B cell (primary cell): ENCODE measurements around the gene SNAPIN. TPM values are rescaled to one million over a fixed set of nuclear protein-coding genes. Genes with fewer than 3 reads are reported as not detected.
A peak's percentile ranks its signal among the peaks of the same experiment; 100 is the strongest.

Source experiments
- ATAC-seq: fragments of 200-7000 bp; cut with Tn5 transposase; one replicate; pipeline ENCODE4 v1.10.0; 2021; ENCODE audit warnings: low read depth, mild to moderate bottlenecking, moderate number of reproducible peaks, moderate library complexity
- CTCF ChIA-PET: fragments of 350-600 bp; sonication (Branson Sonifier 250); formaldehyde crosslinking; loops from one replicate; lab custom pipeline; 2021; ENCODE audit warnings: antibody characterized with exemption, inconsistent platforms; lab: Charles Lee
- POLR2A ChIA-PET: fragments of 350-600 bp; sonication (Branson Sonifier 250); formaldehyde crosslinking; loops from one replicate; lab custom pipeline; 2021; ENCODE audit warnings: antibody characterized with exemption; lab: Charles Lee
- DNase-seq: peaks from one replicate; pipeline ENCODE4 v3.0.0; 2013
- H2AFZ ChIP-seq: 2 replicates; pipeline ENCODE4 v1.6.1; 2012; ENCODE audit warnings: mild to moderate bottlenecking, low read depth, low read length; ENCODE audit not compliant: insufficient read depth, poor library complexity, severe bottlenecking
- H3K27ac ChIP-seq, 2 donors: 1 replicate in 1 of 2; 2 replicates in 1 of 2; pipeline ENCODE4 v1.5.1; 2012 to 2013; ENCODE audit warnings: low read length in 2 of 2, mild to moderate bottlenecking in 2 of 2, moderate library complexity in 1 of 2
- H3K27me3 ChIP-seq, 4 experiments: fragments of 200-600 bp in 1 of 4; sonication (generic) in 1 of 4; replicated peaks in 1 of 4; 1 replicate in 2 of 4; 2 replicates in 2 of 4; pipeline versions ENCODE4 v1.6.1 to v1.7.0; 2013 to 2016; ENCODE audit warnings: low read length in 3 of 4, mild to moderate bottlenecking in 2 of 4, mixed read lengths in 1 of 4, moderate library complexity in 1 of 4; ENCODE audit not compliant: insufficient read depth in 4 of 4, control insufficient read depth in 3 of 4; ENCODE audit errors: control extremely low read depth in 1 of 4
- H3K36me3 ChIP-seq, 2 experiments: replicated peaks in 1 of 2; 1 replicate in 1 of 2; 2 replicates in 1 of 2; pipeline versions ENCODE4 v1.6.1 to v1.7.1; 2013; ENCODE audit warnings: low read length in 1 of 2; ENCODE audit not compliant: insufficient read depth in 2 of 2, control insufficient read depth in 1 of 2; ENCODE audit errors: control extremely low read depth in 1 of 2, extremely low read depth in 1 of 2
- H3K4me1 ChIP-seq, 2 donors: fragments of 200-600 bp in 1 of 2; sonication (generic) in 1 of 2; 1 replicate in 1 of 2; 2 replicates in 1 of 2; pipeline versions ENCODE4 v1.5.1 to v1.6.1; 2013 to 2017; ENCODE audit warnings: low read length in 2 of 2; ENCODE audit not compliant: control insufficient read depth in 2 of 2, insufficient read depth in 2 of 2
- H3K4me2 ChIP-seq: replicated peaks from 2 replicates; pipeline ENCODE3; 2012; ENCODE audit warnings: mild to moderate bottlenecking, low read depth, low read length; ENCODE audit not compliant: poor library complexity, severe bottlenecking
- H3K4me3 ChIP-seq, 5 experiments: fragments of 200-600 bp in 1 of 5; sonication (generic) in 1 of 5; 1 replicate in 3 of 5; 2 replicates in 2 of 5; pipeline versions ENCODE4 v1.5.1 to v1.7.0; 2011 to 2016; ENCODE audit warnings: low read length in 4 of 5, mild to moderate bottlenecking in 4 of 5, low read depth in 2 of 5, control low read depth in 1 of 5, moderate library complexity in 1 of 5; ENCODE audit not compliant: insufficient read depth in 1 of 5; ENCODE audit errors: control extremely low read depth in 1 of 5, extremely low read depth in 1 of 5
- H3K79me2 ChIP-seq: fragments of 200-600 bp; sonication (generic); one replicate; pipeline ENCODE4 v1.6.0; 2016; ENCODE audit warnings: low read length; ENCODE audit not compliant: control insufficient read depth, insufficient read depth
- H3K9ac ChIP-seq: fragments of 200-600 bp; sonication (generic); 2 replicates; pipeline ENCODE4 v1.6.1; 2017; ENCODE audit warnings: mild to moderate bottlenecking, low read length, moderate library complexity
- H3K9me3 ChIP-seq, 3 donors: one replicate each; pipeline versions ENCODE4 v1.6.1 to v1.7.1; 2013; ENCODE audit warnings: low read length in 2 of 3; ENCODE audit not compliant: control insufficient read depth in 2 of 3, insufficient read depth in 1 of 3; ENCODE audit errors: control extremely low read depth in 1 of 3
- H4K20me1 ChIP-seq: 2 replicates; pipeline ENCODE4 v1.6.0; 2012; ENCODE audit warnings: mild to moderate bottlenecking, low read length; ENCODE audit not compliant: insufficient read depth, control insufficient read depth, poor library complexity, severe bottlenecking
- H3K27ac Mint-ChIP-seq: one replicate; pipeline ENCODE4 v1.8.0; 2021; ENCODE audit warnings: mixed read lengths
- H3K27me3 Mint-ChIP-seq: one replicate; pipeline ENCODE4 v1.8.0; 2021; ENCODE audit warnings: mixed read lengths
- H3K4me1 Mint-ChIP-seq: one replicate; pipeline ENCODE4 v1.8.0; 2021; ENCODE audit warnings: mixed read lengths
- H3K4me3 Mint-ChIP-seq: one replicate; pipeline ENCODE4 v1.8.0; 2021; ENCODE audit warnings: mixed read lengths
- H3K9me3 Mint-ChIP-seq: one replicate; pipeline ENCODE4 v1.8.0; 2022; ENCODE audit warnings: mixed read lengths; ENCODE audit not compliant: insufficient read depth
- EZH2 ChIP-seq: IDR thresholded peaks from 2 replicates; pipeline ENCODE4 v1.6.1; 2012; ENCODE audit warnings: borderline replicate concordance, low read depth, mild to moderate bottlenecking, moderate library complexity, low read length; ENCODE audit not compliant: insufficient read depth, poor library complexity, severe bottlenecking
- WGBS: methylation state at CpG from one replicate; pipeline ENCODE4 v1.1.5; 2013; ENCODE audit warnings: missing lambda C conversion rate; ENCODE audit not compliant: insufficient coverage; 5-methylcytosine and 5-hydroxymethylcytosine counted together
- intact Hi-C: fragments of 100-400 bp; cut with micrococcal nuclease; formaldehyde crosslinking; loops from one replicate; pipeline ENCODE4 v1.10.0; 2022
- polyA plus RNA-seq: library from polyadenylated mRNA; depleted of rRNA; stranded (reverse); fragments of >200 nt; gene quantifications from 2 replicates; pipeline ENCODE4 v1.2.3, GENCODE V29; 2012
- total RNA-seq, 2 donors: library from RNA; stranded (reverse); fragments of 120-200 nt in 1 of 2; gene quantifications; 1 replicate in 1 of 2; 2 replicates in 1 of 2; pipeline versions ENCODE4 v1.2.3 to v1.2.4, GENCODE V29; 2013 to 2022
- TF ChIP-seq, protein P1 (sequence below): fragments of 200-600 bp; IDR thresholded peaks from one replicate; pipeline ENCODE4 v1.8.0; 2022; ENCODE audit warnings: antibody characterized with exemption, mild to moderate bottlenecking

SNAPIN gene
- total and polyA plus RNA-seq, 2 donors (not counting 1 experiment from before 2014, with no cell fraction given) = 22.7 to 37.6 TPM

DNA sequence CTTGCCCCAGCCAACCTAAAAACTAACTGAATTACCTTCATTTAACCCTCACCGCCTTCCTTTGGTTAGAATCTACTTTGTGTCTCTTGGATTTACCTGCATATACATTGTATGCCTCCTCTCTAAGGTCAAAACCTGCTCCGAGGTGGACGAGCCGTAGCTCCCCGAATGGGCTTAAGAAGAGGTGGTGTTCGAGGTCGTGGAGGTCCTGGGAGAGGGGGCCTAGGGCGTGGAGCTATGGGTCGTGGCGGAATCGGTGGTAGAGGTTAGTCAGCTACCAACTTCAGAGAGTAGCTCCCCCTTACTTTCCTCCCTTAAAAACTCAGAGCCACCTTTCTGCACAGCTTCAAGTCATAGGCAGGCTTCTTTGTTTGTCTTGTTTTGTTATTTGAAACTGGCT lies 15.4 kb upstream of the SNAPIN start:
- H3K4me1 Mint-ChIP-seq = peaks cover 20% of the 10 kb centered on the region
- Histone ChIP-seq H3K4me2 (no peak overlapping the region), H3K9me3 (no peaks in the 10 kb centered on the region), H3K9ac (no peak overlapping the region), H3K27me3 (no peaks in the 10 kb centered on the region), H2AFZ (no peak overlapping the region), H3K4me3 (no peak overlapping the region), H4K20me1 (peaks cover 14% of the 10 kb centered on the region), H3K79me2 (peaks cover 50% of the 10 kb centered on the region), H3K36me3 (peaks cover 45 to 94% of the 10 kb centered on the region in 2 experiments), H3K27ac (peak overlapping the region in 1 of 2 donors; percentile 6), H3K4me1 (no peaks in the 10 kb centered on the region)
- no peak for TF ChIP-seq EZH2
- TF ChIP-seq, protein P1, sequence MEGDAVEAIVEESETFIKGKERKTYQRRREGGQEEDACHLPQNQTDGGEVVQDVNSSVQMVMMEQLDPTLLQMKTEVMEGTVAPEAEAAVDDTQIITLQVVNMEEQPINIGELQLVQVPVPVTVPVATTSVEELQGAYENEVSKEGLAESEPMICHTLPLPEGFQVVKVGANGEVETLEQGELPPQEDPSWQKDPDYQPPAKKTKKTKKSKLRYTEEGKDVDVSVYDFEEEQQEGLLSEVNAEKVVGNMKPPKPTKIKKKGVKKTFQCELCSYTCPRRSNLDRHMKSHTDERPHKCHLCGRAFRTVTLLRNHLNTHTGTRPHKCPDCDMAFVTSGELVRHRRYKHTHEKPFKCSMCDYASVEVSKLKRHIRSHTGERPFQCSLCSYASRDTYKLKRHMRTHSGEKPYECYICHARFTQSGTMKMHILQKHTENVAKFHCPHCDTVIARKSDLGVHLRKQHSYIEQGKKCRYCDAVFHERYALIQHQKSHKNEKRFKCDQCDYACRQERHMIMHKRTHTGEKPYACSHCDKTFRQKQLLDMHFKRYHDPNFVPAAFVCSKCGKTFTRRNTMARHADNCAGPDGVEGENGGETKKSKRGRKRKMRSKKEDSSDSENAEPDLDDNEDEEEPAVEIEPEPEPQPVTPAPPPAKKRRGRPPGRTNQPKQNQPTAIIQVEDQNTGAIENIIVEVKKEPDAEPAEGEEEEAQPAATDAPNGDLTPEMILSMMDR = no peak
- H3K27ac Mint-ChIP-seq = no peak overlapping the region
- DNase-seq (no peak), ATAC-seq (no peak)
- no peaks in the 10 kb centered on the region for H3K9me3 Mint-ChIP-seq
- no peaks in the 10 kb centered on the region for H3K27me3 Mint-ChIP-seq
- ChIA-PET CTCF (interaction anchor here (0.9 to 3.3 kb wide), 3 partner anchors 43 to 148 kb away, joined by 3 to 8 read pairs (median 5); no protein-coding TSS in a partner anchor), POLR2A (interaction anchor here (0.6 to 2.2 kb wide), 2 partner anchors 9 to 506 kb away, joined by 7 to 8 read pairs; partner anchors contain the start of gene CHTOP)
- H3K4me3 Mint-ChIP-seq = no peak overlapping the region
- no CpG with 5 or more reads among the region's 11 CpGs for WGBS
- intact Hi-C loops = no loop called here

DNA sequence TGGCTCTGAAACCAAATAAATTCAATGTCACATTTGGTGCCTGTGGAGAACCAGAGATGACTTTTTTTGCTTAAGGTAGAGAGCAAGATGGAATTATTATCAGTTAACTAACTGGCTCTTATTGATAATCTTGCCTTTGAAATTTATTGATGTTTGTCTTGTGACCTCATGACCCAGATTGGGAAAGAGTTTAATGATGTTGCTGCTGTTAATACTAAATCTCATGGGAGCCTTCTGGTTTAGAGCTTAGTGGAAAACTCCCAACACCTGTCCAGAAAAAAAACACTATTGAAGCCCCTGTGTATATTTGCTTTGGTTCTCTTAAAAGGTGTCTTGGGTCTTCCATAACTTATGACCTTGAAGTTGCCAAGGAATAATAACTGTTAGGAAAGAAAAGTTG lies 14.7 kb upstream of the SNAPIN start:
- peaks cover 20% of the 10 kb centered on the region for H3K4me1 Mint-ChIP-seq
- peaks cover 43% of the 10 kb centered on the region for H3K79me2 ChIP-seq

More for the DNA sequence above, 14.7 kb upstream of the SNAPIN start:
- no peak overlapping the region for H3K9ac ChIP-seq
- Mint-ChIP-seq H3K9me3 (no peaks in the 10 kb centered on the region), H3K4me3 (no peak overlapping the region), H3K27me3 (no peaks in the 10 kb centered on the region), H3K27ac (peak overlapping the region; percentile 0)
- intact Hi-C loops = no loop called here
- peaks cover 12% of the 10 kb centered on the region for H4K20me1 ChIP-seq
- no peak for ATAC-seq
- ChIA-PET CTCF (interaction anchor here (0.6 to 3.3 kb wide), 7 partner anchors 9 to 148 kb away, joined by 3 to 8 read pairs (median 3); no protein-coding TSS in a partner anchor), POLR2A (interaction anchor here (2.2 kb wide), 1 partner anchor 10 kb away, joined by 7 read pairs; the partner anchor contains the start of gene CHTOP)
- no peaks in the 10 kb centered on the region for H3K27me3 ChIP-seq
- H3K4me2 ChIP-seq = no peak overlapping the region
- H3K4me1 ChIP-seq = no peaks in the 10 kb centered on the region
- H3K36me3 ChIP-seq = peaks cover 42 to 87% of the 10 kb centered on the region in 2 experiments
- no peak for DNase-seq
- H3K4me3 ChIP-seq = no peak overlapping the region
- TF ChIP-seq, protein P1 = no peak
- TF ChIP-seq EZH2 = no peak
- H3K27ac ChIP-seq = peak overlapping the region in 1 of 2 donors; percentile 6
- H3K9me3 ChIP-seq = no peaks in the 10 kb centered on the region
- H2AFZ ChIP-seq = no peak overlapping the region
